ENCODE measurements around the gene TACR1. TPM values are rescaled to one million over a fixed set of nuclear protein-coding genes. Genes with fewer than 3 reads are reported as not detected.

TACR1 gene
- total RNA-seq, 1 experiment from 2014 or later, result not detected

DNA sequence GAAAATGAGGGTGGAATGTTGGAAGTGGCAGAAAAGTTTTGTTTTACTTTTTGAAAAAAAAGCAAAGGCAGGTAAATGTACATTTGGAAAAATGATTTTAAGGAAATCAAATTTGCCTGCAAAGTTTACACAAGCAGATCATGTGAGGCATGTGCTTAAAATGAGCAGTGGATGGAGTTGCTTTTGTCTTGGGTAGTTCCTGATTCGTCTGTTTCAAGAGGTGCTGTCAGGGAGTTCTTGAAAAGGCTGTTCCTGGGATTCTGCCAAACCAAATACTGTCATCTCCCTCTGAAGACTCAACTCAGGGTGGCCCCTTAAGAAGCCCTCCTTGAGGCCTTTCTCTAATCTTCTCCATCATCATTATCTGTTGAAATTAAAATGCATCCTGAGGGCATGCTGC lies 59.0 kb downstream of the TACR1 start:
- no TSS peak for BruUV-seq (replicated peaks)
- Histone ChIP-seq H4K20me1 (ENCODE audit: insufficient read depth) (no peaks in the 10 kb centered on the region), H3K4me2 (no peak overlapping the region), H3K27ac (no peak overlapping the region), H3K79me2 (ENCODE audit: low read depth) (no peaks in the 10 kb centered on the region), H3K9me3 (ENCODE audit: insufficient read depth, low read depth) (no peaks in the 10 kb centered on the region), H3K27me3 (ENCODE audit: insufficient read depth, low read depth) (no peaks in the 10 kb centered on the region), H3K9me2 (ENCODE audit: insufficient read depth) (no peaks in the 10 kb centered on the region), H3K36me3 (ENCODE audit: low read depth) (no peaks in the 10 kb centered on the region), H3K4me3 (no peak overlapping the region), H3F3A (ENCODE audit: insufficient read depth, low read depth) (0 out of 2 replicates have a peak, but pooled peaks cover 17% of the 10 kb centered on the region), H2AFZ (no peak overlapping the region), H3K4me1 (replicated peaks; ENCODE audit: insufficient read depth) (peaks cover 24% of the 10 kb centered on the region)
- CTCF ChIA-PET, result no interaction called here
- POLR2A ChIA-PET (ENCODE audit: unreplicated experiment), result no interaction called here
- intact Hi-C loops (cut with micrococcal nuclease; ENCODE audit: unreplicated experiment), result no loop called here
- TF ChIP-seq, protein P1, sequence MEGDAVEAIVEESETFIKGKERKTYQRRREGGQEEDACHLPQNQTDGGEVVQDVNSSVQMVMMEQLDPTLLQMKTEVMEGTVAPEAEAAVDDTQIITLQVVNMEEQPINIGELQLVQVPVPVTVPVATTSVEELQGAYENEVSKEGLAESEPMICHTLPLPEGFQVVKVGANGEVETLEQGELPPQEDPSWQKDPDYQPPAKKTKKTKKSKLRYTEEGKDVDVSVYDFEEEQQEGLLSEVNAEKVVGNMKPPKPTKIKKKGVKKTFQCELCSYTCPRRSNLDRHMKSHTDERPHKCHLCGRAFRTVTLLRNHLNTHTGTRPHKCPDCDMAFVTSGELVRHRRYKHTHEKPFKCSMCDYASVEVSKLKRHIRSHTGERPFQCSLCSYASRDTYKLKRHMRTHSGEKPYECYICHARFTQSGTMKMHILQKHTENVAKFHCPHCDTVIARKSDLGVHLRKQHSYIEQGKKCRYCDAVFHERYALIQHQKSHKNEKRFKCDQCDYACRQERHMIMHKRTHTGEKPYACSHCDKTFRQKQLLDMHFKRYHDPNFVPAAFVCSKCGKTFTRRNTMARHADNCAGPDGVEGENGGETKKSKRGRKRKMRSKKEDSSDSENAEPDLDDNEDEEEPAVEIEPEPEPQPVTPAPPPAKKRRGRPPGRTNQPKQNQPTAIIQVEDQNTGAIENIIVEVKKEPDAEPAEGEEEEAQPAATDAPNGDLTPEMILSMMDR (conservative IDR thresholded peaks at IDR 0.05), result no peak
- TF ChIP-seq EZH2 (IDR thresholded peaks at IDR 0.05; ENCODE audit: low read depth), result no peak
- no peak for DNase-seq

DNA sequence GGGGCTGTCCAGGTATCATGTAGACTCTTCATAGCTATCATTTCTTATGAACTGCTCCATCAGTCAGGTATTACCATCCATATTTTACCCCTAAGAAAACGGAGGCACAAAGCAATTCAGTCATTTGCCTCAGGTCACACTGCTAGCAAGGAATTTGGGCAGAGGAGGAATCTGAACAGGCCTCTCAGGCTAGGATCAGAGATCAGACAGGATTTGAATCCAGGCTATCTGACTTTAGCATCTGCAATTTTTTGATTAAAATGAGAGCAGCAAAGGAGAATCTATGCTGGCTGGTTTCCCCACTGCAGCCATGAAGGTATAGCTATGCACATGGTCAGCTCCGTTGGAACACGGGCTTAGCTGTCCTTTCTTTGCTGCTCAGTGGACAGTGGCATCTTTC lies 60.1 kb downstream of the TACR1 start:
- no peaks in the 10 kb centered on the region for H3K27me3 ChIP-seq (ENCODE audit: insufficient read depth, low read depth)
- H3K36me3 ChIP-seq (ENCODE audit: low read depth), result no peaks in the 10 kb centered on the region
- H2AFZ ChIP-seq, result no peak overlapping the region
- CTCF ChIA-PET, result no interaction called here
- TF ChIP-seq, protein P1 (conservative IDR thresholded peaks at IDR 0.05), result no peak
- no peak for TF ChIP-seq EZH2 (IDR thresholded peaks at IDR 0.05; ENCODE audit: low read depth)
- 0 out of 2 replicates have a peak, but pooled peaks cover 15% of the 10 kb centered on the region for H3F3A ChIP-seq (ENCODE audit: insufficient read depth, low read depth)
- no TSS peak for BruUV-seq (replicated peaks)
- H3K79me2 ChIP-seq (ENCODE audit: low read depth), result no peaks in the 10 kb centered on the region
- POLR2A ChIA-PET (ENCODE audit: unreplicated experiment), result no interaction called here
- H3K9me3 ChIP-seq (ENCODE audit: insufficient read depth, low read depth), result no peaks in the 10 kb centered on the region
- no peak overlapping the region for H3K4me2 ChIP-seq
- DNase-seq, result no peak
- no peaks in the 10 kb centered on the region for H4K20me1 ChIP-seq (ENCODE audit: insufficient read depth)
- intact Hi-C loops (cut with micrococcal nuclease; ENCODE audit: unreplicated experiment), result no loop called here
- H3K9me2 ChIP-seq (ENCODE audit: insufficient read depth), result no peaks in the 10 kb centered on the region
- H3K4me1 ChIP-seq (replicated peaks; ENCODE audit: insufficient read depth), result peaks cover 24% of the 10 kb centered on the region
- no peak overlapping the region for H3K27ac ChIP-seq
- no peak overlapping the region for H3K4me3 ChIP-seq

DNA sequence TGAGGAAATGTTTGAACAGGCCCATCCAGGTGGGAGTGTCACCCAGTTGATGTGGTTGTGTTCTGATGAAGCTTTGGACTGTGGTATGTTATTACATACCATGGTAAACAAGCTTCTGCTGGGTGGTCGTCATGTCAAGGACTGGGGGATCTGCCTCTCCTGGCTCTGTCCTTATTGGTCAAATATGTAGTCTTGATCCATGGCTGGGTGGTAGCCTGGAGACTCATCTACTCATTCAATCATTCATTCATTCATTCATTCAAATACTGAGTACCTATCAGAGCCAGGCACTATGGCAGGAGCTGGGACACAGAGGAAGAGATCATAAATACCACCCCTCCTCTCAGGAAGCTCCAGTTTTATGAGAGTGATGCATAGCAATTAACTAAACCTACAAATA lies 60.8 kb downstream of the TACR1 start:
- Histone ChIP-seq H3F3A (ENCODE audit: insufficient read depth, low read depth) (0 out of 2 replicates have a peak, but pooled peaks cover 15% of the 10 kb centered on the region), H3K9me2 (ENCODE audit: insufficient read depth) (no peaks in the 10 kb centered on the region), H3K27me3 (ENCODE audit: insufficient read depth, low read depth) (no peaks in the 10 kb centered on the region), H3K9me3 (ENCODE audit: insufficient read depth, low read depth) (no peaks in the 10 kb centered on the region), H3K79me2 (ENCODE audit: low read depth) (no peaks in the 10 kb centered on the region), H2AFZ (no peak overlapping the region), H3K4me1 (replicated peaks; ENCODE audit: insufficient read depth) (peaks cover 24% of the 10 kb centered on the region), H3K36me3 (ENCODE audit: low read depth) (no peaks in the 10 kb centered on the region), H3K4me2 (no peak overlapping the region), H4K20me1 (ENCODE audit: insufficient read depth) (no peaks in the 10 kb centered on the region), H3K4me3 (no peak overlapping the region), H3K27ac (no peak overlapping the region)
- ChIA-PET CTCF (no interaction called here), POLR2A (ENCODE audit: unreplicated experiment) (no interaction called here)
- DNase-seq, result no peak
- intact Hi-C loops (cut with micrococcal nuclease; ENCODE audit: unreplicated experiment), result no loop called here
- no peak for TF ChIP-seq EZH2 (IDR thresholded peaks at IDR 0.05; ENCODE audit: low read depth)
- TF ChIP-seq, protein P1 (conservative IDR thresholded peaks at IDR 0.05), result no peak
- no TSS peak for BruUV-seq (replicated peaks)
